K562 (cell line): Measurements from ENCODE around the gene CRTAP. TPM values are rescaled to one million over a fixed set of nuclear protein-coding genes. Genes with fewer than 3 reads are reported as not detected.

Source experiments
- BRF1 ChIP-seq: IDR thresholded peaks from 3 replicates; pipeline ENCODE4 v1.6.1; 2011; ENCODE audit warnings: borderline replicate concordance, mild to moderate bottlenecking; ENCODE audit not compliant: insufficient read length; ENCODE audit errors: extremely low read depth
- CHD7 ChIP-seq: fragments of 200-600 bp; sonication (generic); IDR thresholded peaks from one replicate; pipeline ENCODE4 v1.6.1; 2012; ENCODE audit warnings: mild to moderate bottlenecking, low read depth, low read length, inconsistent platforms
- CREM ChIP-seq: IDR thresholded peaks from 2 replicates; pipeline ENCODE4 v1.6.1; 2014; ENCODE audit warnings: antibody characterized with exemption, low read depth
- ERF ChIP-seq: fragments of 450-650 bp; formaldehyde crosslinking; IDR thresholded peaks from 2 replicates; pipeline ENCODE4 v1.4.0; 2020; ENCODE audit warnings: mild to moderate bottlenecking, mixed read lengths
- FIP1L1 ChIP-seq: fragments of 200-400 bp; formaldehyde crosslinking; IDR thresholded peaks from 2 replicates; pipeline ENCODE4 v1.6.1; 2018; ENCODE audit warnings: mild to moderate bottlenecking, low read depth, low read length; ENCODE audit not compliant: poor library complexity, severe bottlenecking
- FOXP1 ChIP-seq: sonication (generic); formaldehyde crosslinking; IDR thresholded peaks from 2 replicates; pipeline ENCODE4 v1.8.0; 2022; ENCODE audit warnings: mild to moderate bottlenecking, missing genetic modification reagents
- KLF16 ChIP-seq: IDR thresholded peaks from 2 replicates; pipeline ENCODE4 v1.6.1; 2016; ENCODE audit warnings: antibody characterized with exemption
- MEIS2 ChIP-seq: fragments of 450-650 bp; IDR thresholded peaks from 2 replicates; pipeline ENCODE4 v1.6.1; 2014; ENCODE audit warnings: mild to moderate bottlenecking; ENCODE audit not compliant: partially characterized antibody
- SAFB ChIP-seq: fragments of 200-400 bp; formaldehyde crosslinking; IDR thresholded peaks from 2 replicates; pipeline ENCODE4 v1.6.1; 2017; ENCODE audit warnings: low read depth, low read length, borderline replicate concordance
- SMARCA4 ChIP-seq: fragments of 450-650 bp; IDR thresholded peaks from 2 replicates; pipeline ENCODE4 v1.6.1; 2016
- SMARCE1 ChIP-seq: fragments of 450-650 bp; IDR thresholded peaks from 2 replicates; pipeline ENCODE4 v1.7.1; 2016; ENCODE audit warnings: mild to moderate bottlenecking
- TAF15 ChIP-seq: fragments of 200-400 bp; formaldehyde crosslinking; IDR thresholded peaks from 2 replicates; pipeline ENCODE4 v1.6.1; 2017; ENCODE audit warnings: mild to moderate bottlenecking, low read depth, low read length, moderate library complexity
- U2AF1 ChIP-seq: fragments of 200-400 bp; formaldehyde crosslinking; optimal IDR thresholded peaks from 2 replicates; pipeline ENCODE3; 2017; ENCODE audit warnings: mild to moderate bottlenecking, low read depth, low read length, moderate library complexity
- ZNF133 ChIP-seq: fragments of 250-450 bp; sonication (Bioruptor Pico); IDR thresholded peaks from 2 replicates; pipeline ENCODE4 v1.4.0; 2020; ENCODE audit warnings: mild to moderate bottlenecking
- ZNF146 ChIP-seq: IDR thresholded peaks from one replicate; pipeline ENCODE4 v1.6.1; 2018; ENCODE audit warnings: missing compliant biosample characterization; ENCODE audit not compliant: unreplicated experiment
- ZNF175 ChIP-seq: fragments of 200-800 bp; sonication (Bioruptor generic); IDR thresholded peaks from 2 replicates; pipeline ENCODE4 v1.6.1; 2016; ENCODE audit warnings: low read depth, mild to moderate bottlenecking, missing genetic modification characterization, missing compliant biosample characterization
- polyA plus RNA-seq, 8 experiments: library from polyadenylated mRNA; depleted of rRNA in 4 of 8; stranded (reverse) in 5 of 8; unstranded in 3 of 8; fragments of >200 nt; fragmentation: Nextera tagmentation in 2 of 8; fragmentation: Illumina TruSeq in 1 of 8; extraction: Ambion mirVana in 2 of 8; extraction: Trizol in 1 of 8; gene quantifications; 2 replicates each; pipeline versions ENCODE4 v1.2.1 to v1.2.3, GENCODE V29; 2011 to 2014; ENCODE audit warnings: inconsistent platforms in 1 of 8, missing spikeins in 1 of 8
- total RNA-seq, 7 experiments: library from RNA; depleted of rRNA in 6 of 7; stranded (reverse); fragments of >200 nt in 6 of 7; fragmentation: Illumina TruSeq in 2 of 7; extraction: Trizol in 2 of 7; gene quantifications; 2 replicates each; pipeline versions ENCODE4 v1.2.1 to v1.2.3, GENCODE V29; 2011 to 2021; ENCODE audit warnings: low replicate concordance in 1 of 7
- TF ChIP-seq, protein P1 (sequence below), 2 experiments: fragments of 450-650 bp; IDR thresholded peaks; 2 replicates each; pipeline ENCODE4 v1.6.1; 2016

The CRTAP gene
- total and polyA plus RNA-seq, 9 of the 15 experiments (the other 6 are each of a cell fraction or from before 2014, with no cell fraction given) = 10.0 to 121 (median 53.0) TPM

GRCh38 chr3:33067484-33067883 is 46.3 kb upstream of the CRTAP start (continued):
- TF ChIP-seq SAFB (no peak), FOXP1 (0 out of 2 replicates have a peak, but pooled peaks have one; percentile 51), FIP1L1 (no peak), MEIS2 (peak; percentile 94), ZNF133 (no peak), CHD7 (no peak), BRF1 (no peak), U2AF1 (no peak), TAF15 (no peak), SMARCE1 (peak; percentile 91), ZNF175 (CRISPR knock-in tag) (0 out of 2 replicates have a peak, but pooled peaks have one; percentile 38), CREM (0 out of 2 replicates have a peak, but pooled peaks have one; percentile 43), SMARCA4 (peak; percentile 92), KLF16 (no peak), ZNF146 (no peak), ERF (CRISPR knock-in tag) (no peak)
- TF ChIP-seq, protein P1, sequence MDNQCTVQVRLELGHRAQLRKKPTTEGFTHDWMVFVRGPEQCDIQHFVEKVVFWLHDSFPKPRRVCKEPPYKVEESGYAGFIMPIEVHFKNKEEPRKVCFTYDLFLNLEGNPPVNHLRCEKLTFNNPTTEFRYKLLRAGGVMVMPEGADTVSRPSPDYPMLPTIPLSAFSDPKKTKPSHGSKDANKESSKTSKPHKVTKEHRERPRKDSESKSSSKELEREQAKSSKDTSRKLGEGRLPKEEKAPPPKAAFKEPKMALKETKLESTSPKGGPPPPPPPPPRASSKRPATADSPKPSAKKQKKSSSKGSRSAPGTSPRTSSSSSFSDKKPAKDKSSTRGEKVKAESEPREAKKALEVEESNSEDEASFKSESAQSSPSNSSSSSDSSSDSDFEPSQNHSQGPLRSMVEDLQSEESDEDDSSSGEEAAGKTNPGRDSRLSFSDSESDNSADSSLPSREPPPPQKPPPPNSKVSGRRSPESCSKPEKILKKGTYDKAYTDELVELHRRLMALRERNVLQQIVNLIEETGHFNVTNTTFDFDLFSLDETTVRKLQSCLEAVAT (IDR thresholded peaks at IDR 0.05) = peak in 1 of 2 experiments; percentile 38; a peak in 1 of 4 replicates
